Stimulated activated CD4-positive, alpha-beta T cell treated with anti-CD3 and anti-CD28 coated beads, Interleukin-1b, Interleukin-23, amount 100 ng/mL, for 24 hours (primary cell): Measurements from ENCODE around the gene SLC5A11.
"Not testable (repeated sequence)": the region's sequence is repeated elsewhere in the genome, so short reads cannot be mapped to it uniquely, and the experiment has no call there.

Source experiments
- DNase-seq, 4 experiments: peaks; one replicate each; pipeline ENCODE4 v3.0.0-alpha.2; 2020; ENCODE audit warnings: low read depth in 4 of 4, low spot score in 1 of 4

The SLC5A11 gene, protein sequence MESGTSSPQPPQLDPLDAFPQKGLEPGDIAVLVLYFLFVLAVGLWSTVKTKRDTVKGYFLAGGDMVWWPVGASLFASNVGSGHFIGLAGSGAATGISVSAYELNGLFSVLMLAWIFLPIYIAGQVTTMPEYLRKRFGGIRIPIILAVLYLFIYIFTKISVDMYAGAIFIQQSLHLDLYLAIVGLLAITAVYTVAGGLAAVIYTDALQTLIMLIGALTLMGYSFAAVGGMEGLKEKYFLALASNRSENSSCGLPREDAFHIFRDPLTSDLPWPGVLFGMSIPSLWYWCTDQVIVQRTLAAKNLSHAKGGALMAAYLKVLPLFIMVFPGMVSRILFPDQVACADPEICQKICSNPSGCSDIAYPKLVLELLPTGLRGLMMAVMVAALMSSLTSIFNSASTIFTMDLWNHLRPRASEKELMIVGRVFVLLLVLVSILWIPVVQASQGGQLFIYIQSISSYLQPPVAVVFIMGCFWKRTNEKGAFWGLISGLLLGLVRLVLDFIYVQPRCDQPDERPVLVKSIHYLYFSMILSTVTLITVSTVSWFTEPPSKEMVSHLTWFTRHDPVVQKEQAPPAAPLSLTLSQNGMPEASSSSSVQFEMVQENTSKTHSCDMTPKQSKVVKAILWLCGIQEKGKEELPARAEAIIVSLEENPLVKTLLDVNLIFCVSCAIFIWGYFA

DNA sequence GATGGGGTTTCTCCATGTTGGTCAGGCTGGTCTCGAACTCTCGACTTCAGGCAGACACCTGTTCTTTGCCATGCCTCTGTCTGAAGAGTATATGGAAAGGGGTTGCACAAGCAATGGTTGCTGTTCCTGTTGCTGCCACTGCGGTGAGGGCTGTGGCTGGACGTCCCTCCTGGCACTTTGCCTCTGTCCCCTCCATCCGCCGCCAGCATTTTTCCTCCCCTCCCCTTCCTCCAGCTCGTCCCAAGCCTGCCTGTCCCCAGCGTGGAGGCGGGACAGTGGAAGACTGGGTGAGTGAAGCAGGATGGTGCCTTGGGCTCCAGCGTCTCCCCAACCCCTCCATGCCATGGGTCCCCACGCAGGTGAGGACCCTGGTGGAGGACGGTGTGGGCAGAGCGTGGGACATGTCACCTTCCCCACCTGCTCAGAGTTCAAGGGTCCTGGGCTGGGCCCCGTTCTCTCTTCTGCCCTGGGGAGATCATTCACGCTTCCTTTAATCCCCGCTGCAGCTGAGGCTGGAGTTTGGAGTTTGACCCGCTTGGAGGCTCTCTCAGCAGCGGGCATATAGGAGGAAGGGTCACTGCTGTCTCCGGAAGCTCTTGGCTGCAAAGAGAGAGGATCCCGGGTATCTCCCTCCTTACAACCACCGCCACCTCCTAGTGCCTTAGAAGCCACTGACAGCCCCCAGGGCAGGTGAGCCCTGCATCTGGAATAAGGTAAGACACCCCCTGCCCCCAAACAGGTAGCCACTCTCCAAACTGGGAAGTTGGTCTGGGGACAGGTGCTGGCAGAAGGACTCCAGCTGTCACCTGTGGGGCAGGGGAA is at the start of gene SLC5A11:
TSS of gene SLC5A11 (plus strand) at position 238 of the 822 bp plus-strand sequence. CDS start 12,681 bp downstream, outside the sequence.
- no peak for DNase-seq

DNA sequence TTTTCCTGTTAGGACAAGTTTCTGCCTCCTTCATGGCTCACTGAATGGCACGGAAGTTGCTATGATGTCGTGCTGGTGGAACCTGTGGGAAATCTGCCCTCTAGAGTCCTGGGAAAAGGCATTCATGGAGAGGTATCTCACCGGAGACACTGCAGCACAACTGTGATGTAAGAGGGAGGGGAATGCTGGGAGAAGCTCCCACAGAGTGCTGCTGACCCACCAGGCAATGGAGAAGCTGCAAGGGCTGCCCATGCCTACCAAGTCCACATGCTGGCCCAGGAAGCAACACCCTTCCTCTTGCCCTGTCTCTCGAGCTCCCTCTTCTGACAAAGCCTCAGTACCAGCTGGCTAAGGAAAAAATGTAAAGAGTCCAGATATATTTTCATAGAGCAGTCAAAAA is 45.2 kb upstream of the SLC5A11 start:
- no peak for DNase-seq

DNA sequence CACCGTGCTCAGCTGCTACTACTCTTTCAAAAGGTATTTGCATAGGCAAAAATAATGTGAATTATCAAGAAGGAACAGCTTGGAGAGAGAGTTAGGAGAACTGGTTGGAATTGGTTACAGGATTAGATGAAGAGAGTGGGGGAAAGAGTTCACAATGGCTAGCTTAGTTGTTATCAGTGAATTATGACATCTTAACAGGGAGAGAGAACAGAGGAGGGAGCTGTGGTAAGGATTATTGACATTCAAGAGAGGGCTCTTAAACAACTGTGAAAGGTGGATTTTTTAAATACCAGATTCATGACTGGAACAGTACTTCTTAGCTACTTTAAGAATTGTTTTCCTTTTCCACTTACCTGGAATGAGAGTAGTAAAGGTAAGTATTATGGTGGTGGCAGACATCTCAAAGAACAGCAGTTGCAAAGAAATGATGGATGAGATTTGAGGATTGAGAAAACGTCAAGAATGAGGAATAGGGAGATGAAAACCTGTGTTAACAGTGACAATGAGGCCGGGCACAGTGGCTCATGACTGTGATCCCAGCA is 43.9 kb upstream of the SLC5A11 start:
- no peak for DNase-seq

DNA sequence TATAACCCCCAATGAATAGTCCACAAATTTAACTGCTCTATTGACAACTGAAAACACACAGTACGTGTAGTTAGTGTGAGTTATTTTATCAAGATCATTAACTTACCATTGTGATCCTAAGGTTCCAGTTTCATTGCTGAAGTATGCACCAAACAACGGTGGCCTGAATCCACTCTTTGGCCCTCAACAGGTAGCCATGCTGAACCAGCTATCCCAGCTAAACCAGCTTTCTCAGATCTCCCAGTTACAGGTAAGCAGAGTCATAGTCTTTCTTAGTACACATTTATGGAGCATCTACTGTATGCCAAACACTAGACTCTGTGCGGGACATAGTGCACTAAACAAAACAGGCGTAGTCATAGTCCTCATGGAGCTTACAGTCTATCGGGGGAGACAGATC is 40.3 kb upstream of the SLC5A11 start:
- DNase-seq: no peak

DNA sequence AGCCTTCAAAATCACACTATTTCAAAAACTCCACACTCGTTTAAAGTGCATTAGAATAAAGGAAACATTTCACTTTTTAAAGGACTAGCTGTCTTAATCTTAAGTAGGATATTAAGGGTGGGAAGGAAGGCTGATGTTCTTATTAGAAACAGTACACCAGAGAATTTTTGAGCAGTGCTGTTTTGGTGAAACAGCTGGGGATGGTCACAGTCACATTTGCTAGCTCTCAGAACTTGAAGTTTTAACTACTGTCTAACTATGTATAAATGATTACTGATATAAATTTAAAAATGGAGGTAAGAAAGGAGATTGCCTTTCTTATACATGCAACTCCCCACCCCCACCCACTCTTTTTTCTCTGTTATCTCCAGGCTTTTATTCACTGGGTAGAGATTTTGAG is 38.5 kb upstream of the SLC5A11 start:
- DNase-seq: no peak

DNA sequence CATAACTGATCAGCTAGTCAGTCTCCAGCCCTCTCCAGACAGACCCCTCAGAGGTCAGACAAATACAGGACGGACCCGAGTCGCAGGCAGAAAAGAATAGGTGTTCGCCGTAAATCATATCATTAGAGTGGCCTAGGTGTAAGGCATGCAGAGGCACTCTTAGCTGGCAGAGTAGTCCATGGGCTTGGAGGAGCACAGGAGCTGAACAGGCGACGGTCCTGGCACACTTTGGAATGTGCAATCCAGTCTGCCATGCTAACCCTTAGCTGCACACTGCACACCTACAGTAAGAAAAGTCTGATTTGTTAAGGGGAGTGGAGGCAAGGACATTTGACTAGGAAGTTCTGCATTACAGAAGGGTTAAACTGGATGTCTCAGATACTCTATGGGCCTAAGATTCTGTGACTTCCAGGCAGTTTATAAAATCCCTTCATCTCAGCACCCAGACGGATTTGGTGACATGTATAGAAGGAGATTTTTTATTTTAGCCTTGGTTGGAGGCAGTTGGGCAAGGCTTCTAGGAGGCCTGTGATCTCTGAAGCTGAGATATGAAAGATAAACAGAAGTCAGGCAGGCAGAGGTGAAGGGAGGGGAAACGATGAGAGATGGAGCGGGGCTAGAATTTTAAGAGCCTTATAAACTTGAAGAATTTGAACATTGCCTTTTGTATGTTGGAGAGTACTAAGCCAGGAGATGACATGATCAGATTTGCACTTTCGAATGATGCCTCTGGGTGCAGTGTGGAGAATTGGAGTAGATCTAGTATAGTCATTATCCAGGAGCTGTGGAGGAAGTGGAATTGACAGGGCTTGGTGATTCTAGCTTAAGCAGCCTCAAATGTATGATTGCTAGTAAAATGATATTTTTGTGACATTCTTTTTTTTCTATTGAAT is 34.6 kb upstream of the SLC5A11 start:
- DNase-seq: no peak

DNA sequence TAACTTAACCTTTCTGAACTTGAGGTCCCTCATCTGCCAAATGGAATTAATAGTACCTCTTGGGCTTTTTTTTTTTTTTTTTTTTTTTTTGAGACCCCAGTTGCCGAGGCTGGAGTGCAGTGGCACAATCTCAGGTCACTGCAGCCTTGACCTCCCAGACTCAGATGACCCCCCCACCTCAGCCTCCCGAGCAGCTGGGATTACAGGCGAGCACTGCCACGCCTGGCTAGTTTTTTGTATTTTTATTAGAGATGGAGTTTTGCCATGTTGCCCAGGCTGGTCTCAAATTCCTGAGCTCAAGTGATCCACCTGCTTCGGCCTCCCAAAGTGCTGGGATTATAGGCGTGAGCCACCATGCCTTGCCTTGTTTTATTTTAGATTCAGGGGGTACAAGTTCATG is 33.0 kb upstream of the SLC5A11 start:
- DNase-seq: not testable (repeated sequence)

DNA sequence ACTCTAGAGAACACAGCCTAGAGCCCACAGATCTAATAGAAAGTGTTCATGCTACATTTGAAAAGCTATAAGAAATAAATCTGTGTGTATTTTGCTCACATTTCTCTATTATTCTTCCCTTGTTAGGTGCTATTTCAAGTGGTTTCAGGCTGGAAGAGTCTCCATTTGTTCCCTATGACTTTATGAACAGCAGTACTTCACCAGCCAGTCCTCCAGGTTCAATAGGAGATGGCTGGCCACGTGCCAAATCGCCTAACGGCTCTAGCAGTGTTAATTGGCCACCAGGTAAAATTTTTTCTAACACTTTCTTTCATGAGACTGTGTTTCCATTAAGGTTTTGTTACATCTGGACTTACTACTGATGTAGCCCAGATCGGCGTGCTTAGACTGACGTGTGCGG is 30.7 kb upstream of the SLC5A11 start:
- no peak for DNase-seq

DNA sequence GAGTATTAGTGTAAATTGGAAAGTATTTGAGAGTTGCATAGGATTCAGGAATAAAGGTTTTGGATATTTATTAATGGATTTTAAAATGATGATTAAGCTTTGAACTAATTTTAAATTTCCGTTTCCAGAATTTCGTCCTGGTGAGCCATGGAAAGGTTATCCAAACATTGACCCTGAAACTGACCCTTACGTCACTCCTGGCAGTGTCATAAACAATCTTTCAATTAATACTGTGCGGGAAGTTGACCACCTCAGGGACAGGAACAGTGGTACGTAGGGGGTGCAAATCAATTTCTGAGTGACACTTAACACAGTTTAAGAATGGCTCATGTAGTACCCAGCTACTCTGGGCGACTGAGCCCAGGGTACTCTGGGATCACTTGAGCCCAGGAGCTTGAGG is 29.1 kb upstream of the SLC5A11 start:
- DNase-seq: no peak

DNA sequence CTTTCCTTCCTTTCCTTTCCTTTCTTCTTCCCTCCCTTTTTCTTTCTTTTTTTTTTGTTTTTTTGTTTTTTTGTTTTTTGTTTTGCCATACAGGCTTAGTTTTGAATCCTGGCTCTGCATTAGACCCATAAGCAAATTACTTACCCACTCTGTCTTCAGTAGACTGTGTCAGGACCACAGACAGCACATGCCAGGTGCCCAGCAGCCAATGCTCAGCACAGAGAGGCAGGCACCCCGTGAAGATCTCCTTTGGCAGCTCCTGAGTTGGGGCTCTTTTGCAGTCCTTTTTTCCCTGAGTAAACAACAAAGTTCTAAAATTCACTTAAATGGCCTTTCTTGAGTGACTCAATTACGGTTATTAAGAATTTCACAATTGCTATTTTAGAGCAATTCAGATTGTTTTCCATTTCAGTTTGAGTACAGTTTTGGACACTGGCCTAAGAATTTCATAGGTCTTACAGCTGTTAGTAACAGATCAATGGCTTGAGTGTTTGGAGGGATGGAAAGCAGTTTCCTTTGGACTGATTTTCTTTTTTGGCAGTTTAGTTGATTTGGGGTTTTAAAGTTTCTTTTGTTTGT is 26.2 kb upstream of the SLC5A11 start:
- DNase-seq: no peak

DNA sequence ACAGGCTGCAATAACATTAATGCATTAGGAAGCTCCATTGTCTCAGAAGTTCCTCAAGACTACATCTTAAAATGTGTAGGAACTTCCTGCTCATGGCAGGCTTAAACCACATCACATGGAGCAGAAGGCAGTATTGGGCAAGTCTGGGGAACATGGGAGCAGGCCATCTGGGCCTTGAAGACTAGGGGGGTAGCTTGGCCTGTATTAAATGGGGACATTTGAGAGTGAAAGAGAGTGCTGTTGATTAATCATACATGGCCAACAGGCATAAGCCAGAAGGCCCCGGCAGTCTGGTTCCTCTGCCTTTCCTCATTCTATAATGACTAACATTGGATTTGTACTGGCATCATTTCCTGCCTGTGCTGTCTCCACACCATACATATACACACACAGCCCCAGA is 25.2 kb upstream of the SLC5A11 start:
- no peak for DNase-seq

DNA sequence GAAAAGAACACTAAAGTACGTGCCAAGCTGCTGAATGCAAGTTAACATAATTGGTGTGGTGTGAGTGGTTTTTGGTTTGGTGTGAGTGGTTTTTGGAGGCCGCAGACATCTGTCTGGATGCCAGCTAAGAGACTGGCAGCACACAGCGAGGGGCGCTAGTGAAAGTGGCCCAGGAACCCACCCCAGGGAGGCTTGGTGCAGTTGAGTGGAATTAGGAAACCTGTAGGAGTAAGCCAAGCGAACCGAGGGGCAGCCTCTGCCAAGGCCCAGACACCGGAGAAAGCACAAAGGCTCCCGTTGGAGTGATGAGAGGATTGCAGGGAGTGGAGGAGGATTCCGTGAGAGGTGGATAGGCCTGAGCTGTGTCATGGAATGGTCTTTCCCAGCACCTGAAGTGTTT is 24.6 kb upstream of the SLC5A11 start:
- no peak for DNase-seq

DNA sequence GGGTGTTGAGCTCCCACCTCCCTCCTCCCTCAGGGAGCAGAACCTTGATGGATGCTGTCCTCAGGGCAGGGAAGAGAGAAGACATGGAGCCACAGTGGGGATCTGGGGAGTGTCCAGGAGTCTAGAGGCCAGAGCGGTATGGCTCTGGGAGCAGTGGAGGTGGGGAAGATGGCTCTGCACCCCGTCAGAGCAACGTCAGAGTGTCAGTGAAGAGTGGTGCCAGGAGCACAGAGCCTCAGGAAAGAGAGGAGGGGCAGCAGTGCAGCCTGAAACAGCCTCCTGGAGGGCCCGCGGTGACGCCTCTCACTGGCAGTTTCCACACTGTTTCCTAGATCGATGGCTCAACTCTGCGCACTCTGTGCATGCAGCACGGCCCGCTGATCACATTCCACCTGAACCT is 23.2 kb upstream of the SLC5A11 start:
- no peak for DNase-seq

DNA sequence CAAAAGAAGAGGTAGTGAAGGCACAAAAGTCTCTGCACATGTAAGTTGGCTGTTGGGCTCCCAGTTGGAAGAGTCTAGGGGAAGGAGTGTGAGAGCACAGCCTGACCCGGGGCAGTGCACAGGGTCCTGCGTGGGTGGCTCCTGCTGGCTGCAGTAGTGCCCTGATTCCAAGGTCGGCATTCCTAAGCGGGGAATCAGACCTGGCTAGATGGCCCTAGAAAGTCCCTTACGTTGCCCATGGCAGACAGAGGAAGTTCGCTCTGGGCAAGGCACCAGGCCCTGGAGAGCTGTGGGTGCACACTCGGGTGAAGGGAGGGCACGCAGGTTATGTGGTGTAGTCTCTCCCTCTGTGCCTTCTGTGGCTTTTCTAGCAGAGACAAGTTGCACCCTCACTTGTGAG is 22.8 kb upstream of the SLC5A11 start:
- no peak for DNase-seq

DNA sequence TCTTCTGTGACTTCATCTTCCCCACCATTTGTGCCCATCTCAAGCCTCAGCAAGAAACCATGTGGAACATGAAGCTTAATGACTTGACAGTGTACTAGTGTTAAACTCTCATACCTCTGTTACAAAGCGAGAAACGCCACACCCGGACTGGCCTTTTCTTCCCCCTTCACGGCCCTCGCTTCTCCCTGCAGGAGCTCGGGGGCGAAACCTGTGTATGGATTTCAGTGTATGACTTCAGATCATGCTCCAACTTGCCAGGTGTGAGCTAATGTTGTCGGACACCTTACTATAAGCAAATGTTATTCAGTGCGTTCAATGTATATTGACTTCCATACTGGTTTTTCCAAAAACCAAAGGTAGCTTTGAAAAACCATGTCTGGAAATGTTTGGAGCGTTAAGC is 20.1 kb upstream of the SLC5A11 start:
- no peak for DNase-seq

DNA sequence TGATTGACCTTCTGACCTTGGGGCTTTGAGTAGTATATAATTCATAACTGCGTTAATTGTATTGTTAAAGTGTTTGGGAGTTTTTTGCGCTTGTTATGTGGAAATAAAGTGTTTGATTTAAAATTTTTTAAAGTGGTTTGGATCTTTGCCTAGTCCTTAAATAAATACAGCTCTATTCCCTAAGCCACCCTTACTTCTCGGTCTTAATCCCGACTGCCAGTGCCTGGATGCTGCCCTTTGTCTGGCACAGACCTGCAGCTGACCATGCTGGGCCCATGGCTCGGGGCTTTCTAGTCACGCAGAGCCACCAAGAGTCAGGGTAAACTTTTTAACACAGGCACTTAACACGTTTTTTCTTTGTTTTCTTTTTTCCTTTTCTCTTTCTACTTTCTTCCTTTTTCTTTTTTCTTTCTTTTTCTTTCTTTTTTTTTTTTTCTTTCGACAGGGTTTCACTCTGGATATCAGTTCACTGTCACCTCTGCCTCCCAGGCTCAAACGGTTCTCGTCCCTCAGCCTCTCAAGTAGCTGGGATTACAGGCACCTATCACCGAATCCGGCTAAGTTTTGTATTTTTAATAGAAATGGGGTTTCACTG is 19.6 kb upstream of the SLC5A11 start:
- no peak for DNase-seq

DNA sequence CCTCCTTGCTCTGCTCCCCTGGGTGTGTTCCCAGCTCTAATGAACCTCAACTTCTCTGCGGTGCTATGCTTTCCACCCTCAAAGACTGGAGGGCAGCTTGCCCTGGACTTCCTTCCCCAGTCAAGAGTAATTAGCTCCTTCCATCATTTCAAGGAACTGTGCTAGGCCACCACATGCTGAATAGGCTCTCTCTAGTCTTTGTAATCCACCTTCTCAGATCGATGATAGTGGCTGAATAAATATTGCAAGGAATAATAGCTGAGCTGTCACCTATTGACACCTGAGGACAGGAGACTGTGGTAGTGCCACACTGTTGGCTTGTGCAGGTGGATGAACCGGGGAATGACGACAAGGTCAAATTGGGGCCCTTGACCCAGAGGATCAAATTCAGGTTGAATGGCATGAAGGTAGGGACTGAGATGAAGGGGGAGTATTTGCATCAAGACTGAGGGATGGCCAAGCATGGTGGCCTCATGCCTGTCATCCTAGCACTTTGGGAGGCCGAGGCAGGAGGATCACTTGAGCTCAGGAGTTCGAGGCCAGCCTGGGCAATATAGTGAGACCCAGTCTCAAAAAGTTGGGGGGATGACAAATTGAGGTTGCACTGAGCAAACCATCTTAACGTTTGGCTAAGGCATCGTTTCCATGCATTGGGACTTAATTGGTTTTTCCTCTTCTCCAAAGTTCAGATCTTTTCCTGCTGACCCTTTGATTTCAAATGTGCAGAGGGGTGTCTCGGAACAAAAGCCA is 18.8 kb upstream of the SLC5A11 start:
- no peak for DNase-seq

DNA sequence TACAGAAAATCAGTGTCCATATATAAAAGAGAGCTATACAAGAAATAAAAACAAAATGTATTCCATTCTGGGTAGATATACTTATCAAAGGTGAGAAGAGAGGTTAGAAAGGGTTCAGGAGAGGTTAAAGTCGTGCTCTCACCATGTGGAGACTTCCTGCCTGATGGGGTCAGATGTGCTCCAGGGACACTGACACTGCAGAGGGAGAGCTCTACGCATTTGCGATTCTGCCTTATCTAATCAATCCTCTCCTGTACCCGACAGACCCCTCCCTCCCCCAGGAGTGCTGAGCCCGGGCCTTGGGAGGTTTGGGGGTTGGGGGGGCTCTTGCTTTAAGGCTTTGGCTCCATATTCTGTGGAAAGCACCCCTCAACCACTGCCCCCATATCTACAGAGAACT is 16.6 kb upstream of the SLC5A11 start:
- DNase-seq: no peak

DNA sequence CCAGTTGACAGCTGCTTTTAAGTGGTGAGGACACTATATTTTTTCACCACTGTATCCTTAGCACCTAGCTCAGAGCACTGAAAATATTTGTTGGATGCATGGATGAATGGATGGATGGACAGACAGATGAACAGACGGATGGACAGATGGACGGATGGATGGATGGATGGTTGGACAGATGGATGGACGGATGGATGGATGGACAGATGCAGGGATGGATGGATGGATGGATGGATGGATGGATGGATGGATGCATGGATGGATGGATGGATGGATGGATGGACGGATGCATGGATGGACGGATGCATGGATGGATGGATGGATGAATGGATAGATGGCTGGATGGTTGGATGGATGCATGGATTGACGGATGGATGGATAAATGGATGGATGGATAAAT is 12.4 kb upstream of the SLC5A11 start:
- no peak for DNase-seq
